HS-5 (cell line): Measurements from ENCODE around the gene OR10G2.
"Not testable (repeated sequence)": the region's sequence is repeated elsewhere in the genome, so short reads cannot be mapped to it uniquely, and the experiment has no call there.

ENCODE experiments used
- DNase-seq: peaks from one replicate; pipeline ENCODE4 v3.0.0-alpha.2; 2012; ENCODE audit warnings: low read depth

The OR10G2 gene

GRCh38 chr14:21634840-21635239 lies at the start of gene OR10G2:
TSS of gene OR10G2 (minus strand) at chr14:21634940. CDS start at chr14:21634842, 98 bp downstream.
- DNase-seq: no peak

GRCh38 chr14:21680072-21680471 lies 45.3 kb upstream of the OR10G2 start:
- peak; percentile 53 for DNase-seq

GRCh38 chr14:21675566-21675965 lies 40.8 kb upstream of the OR10G2 start:
- DNase-seq: no peak

GRCh38 chr14:21673718-21674117 lies 39.0 kb upstream of the OR10G2 start, which contains the start of gene OR4E1:
TSS of gene OR4E1 (minus strand) at chr14:21673818. CDS start at chr14:21670935, 2,883 bp downstream.
- DNase-seq: no peak

GRCh38 chr14:21672116-21672515 lies 37.4 kb upstream of the OR10G2 start:
- no peak for DNase-seq

- DNase-seq: no peak
Measured at GRCh38 chr14:21671371-21671770, 36.6 kb upstream of the OR10G2 start.

- DNase-seq: no peak
Measured at GRCh38 chr14:21669284-21669683, 34.5 kb upstream of the OR10G2 start.

GRCh38 chr14:21668377-21668776 lies 33.6 kb upstream of the OR10G2 start:
- DNase-seq: peak; percentile 84

- DNase-seq: no peak
Measured at GRCh38 chr14:21656980-21657379, 22.2 kb upstream of the OR10G2 start.

- DNase-seq: no peak
Measured at GRCh38 chr14:21654215-21654614, 19.5 kb upstream of the OR10G2 start.

- DNase-seq: no peak
Measured at GRCh38 chr14:21653331-21653885, 18.7 kb upstream of the OR10G2 start, which contains the start of gene OR4E2. TSS of gene OR4E2 (plus strand) at chr14:21653835. CDS start at chr14:21665083, 11,248 bp downstream.

- no peak for DNase-seq
Measured at GRCh38 chr14:21652209-21652808, 17.6 kb upstream of the OR10G2 start.

- DNase-seq: no peak
Measured at GRCh38 chr14:21647380-21647779, 12.6 kb upstream of the OR10G2 start.

- DNase-seq: no peak
Measured at GRCh38 chr14:21643407-21643806, 8.7 kb upstream of the OR10G2 start.

- no peak for DNase-seq
Measured at GRCh38 chr14:21642683-21643082, 7.9 kb upstream of the OR10G2 start.

GRCh38 chr14:21631084-21631483 lies 3.7 kb downstream of the OR10G2 start:
- DNase-seq: no peak

- DNase-seq: not testable (repeated sequence)
Measured at GRCh38 chr14:21630503-21630902, 4.2 kb downstream of the OR10G2 start.

- DNase-seq: no peak
Measured at GRCh38 chr14:21626491-21627230, 8.1 kb downstream of the OR10G2 start.

GRCh38 chr14:21617614-21618013 lies 17.1 kb downstream of the OR10G2 start:
- no peak for DNase-seq

GRCh38 chr14:21614240-21614639 lies 20.5 kb downstream of the OR10G2 start:
- no peak for DNase-seq

- no peak for DNase-seq
Measured at GRCh38 chr14:21612324-21612723, 22.4 kb downstream of the OR10G2 start.

GRCh38 chr14:21602181-21602580 lies 32.6 kb downstream of the OR10G2 start:
- not testable (repeated sequence) for DNase-seq

GRCh38 chr14:21589317-21589716 lies 45.4 kb downstream of the OR10G2 start:
- DNase-seq: no peak
